Heart left ventricle (tissue), 16 donors: ENCODE measurements around the gene TACC2. TPM values are rescaled to one million over a fixed set of nuclear protein-coding genes. Genes with fewer than 3 reads are reported as not detected.

Experiments
- ATAC-seq, 4 donors: fragments of 200-7000 bp; cut with Tn5 transposase; one replicate each; pipeline ENCODE4 v1.9.1; 2020 to 2022; ENCODE audit warnings: moderate library complexity in 4 of 4, mild to moderate bottlenecking in 3 of 4, moderate number of reproducible peaks in 1 of 4
- DNase-seq, 5 donors: peaks; one replicate each; pipeline ENCODE4 v3.0.0-alpha.2; 2020
- H3K27ac ChIP-seq, 12 donors: fragments of 200-600 bp; sonication (generic) in 4 of 12; one replicate each; pipeline versions ENCODE4 v1.5.0 to v1.8.0; 2016 to 2022; ENCODE audit warnings: mild to moderate bottlenecking in 2 of 12
- H3K27me3 ChIP-seq, 9 donors: fragments of 200-600 bp; sonication (generic) in 2 of 9; one replicate each; pipeline versions ENCODE4 v1.5.1 to v1.8.0; 2016 to 2022; ENCODE audit warnings: mild to moderate bottlenecking in 3 of 9
- H3K36me3 ChIP-seq, 9 donors: fragments of 200-600 bp; sonication (generic) in 2 of 9; one replicate each; pipeline versions ENCODE4 v1.5.0 to v1.8.0; 2018 to 2022; ENCODE audit warnings: mild to moderate bottlenecking in 2 of 9
- H3K4me1 ChIP-seq, 12 donors: fragments of 200-600 bp; sonication (generic) in 4 of 12; one replicate each; pipeline versions ENCODE4 v1.5.0 to v1.8.0; 2016 to 2022; ENCODE audit warnings: mild to moderate bottlenecking in 3 of 12
- H3K4me3 ChIP-seq, 12 donors: fragments of 200-600 bp; sonication (generic) in 4 of 12; one replicate each; pipeline versions ENCODE4 v1.5.0 to v1.8.0; 2017 to 2022; ENCODE audit warnings: mild to moderate bottlenecking in 9 of 12, moderate library complexity in 4 of 12
- H3K9me3 ChIP-seq, 12 donors: fragments of 200-600 bp; sonication (generic) in 4 of 12; one replicate each; pipeline versions ENCODE4 v1.5.0 to v1.8.0; 2016 to 2022; ENCODE audit warnings: mild to moderate bottlenecking in 1 of 12
- CTCF ChIP-seq, 12 donors: fragments of 200-600 bp; sonication (generic) in 4 of 12; IDR thresholded peaks; one replicate each; pipeline versions ENCODE4 v1.5.0 to v1.8.0; 2018 to 2022; ENCODE audit warnings: antibody characterized with exemption in 12 of 12, mild to moderate bottlenecking in 5 of 12
- POLR2A ChIP-seq, 2 donors: fragments of 450-650 bp; IDR thresholded peaks; one replicate each; pipeline ENCODE4 v1.6.1; 2017; ENCODE audit warnings: antibody characterized with exemption in 2 of 2, mild to moderate bottlenecking in 2 of 2, moderate library complexity in 2 of 2
- WGBS, 4 donors: extraction: QIAGEN DNeasy Blood & Tissue Kit in 2 of 4; methylation state at CpG; one replicate each; pipeline versions ENCODE4 v1.1.5 to v1.1.7; 2013 to 2018; 5-methylcytosine and 5-hydroxymethylcytosine counted together
- intact Hi-C, 10 donors: fragments of 100-400 bp; cut with DNase I; formaldehyde crosslinking; loops; one replicate each; pipeline versions ENCODE4 v1.11.1 to v1.14.2; 2022
- polyA plus RNA-seq, 2 donors: library from polyadenylated mRNA; stranded (reverse); fragments of 200-250 nt; gene quantifications; one replicate each; pipeline ENCODE4 v1.2.3, GENCODE V29; 2013
- total RNA-seq, 9 donors: library from RNA; depleted of rRNA in 2 of 9; stranded (reverse); fragments of >200 nt in 2 of 9; fragmentation: NEBNext Ultra II Directional in 3 of 9; extraction: Animal tissue kit (Norgen Biotek cat#: 25700) in 3 of 9; gene quantifications; one replicate each; pipeline versions ENCODE4 v1.1.0 to v1.2.4, GENCODE V29; 2016 to 2023
- donor health status: ischemic (EF 13 %, LVEDD 7.1; RV severe dilation, severe dysfunction).
- donor health status: healthy with polysubstance abuse.
- donor health status: DM: no; HTN: yes; CAD: no.
- donor health status: DM: no; HTN: no; CAD: no.
- donor health status: ischemic (EF 25% LVEDD 6.9; RV normal size, moderate dysfunction).
- donor health status: ischemic (EF 25% LVEDD 5.7; RV mildly dilated, moderate dysfunction).
- donor health status: healthy.
- donor health status: DM: yes; HTN: yes; CAD: no.
- donor health status: ischemic (EF 35%, LVEDD 5.7; RV mildly dilated, moderate dysfunction).
- donor health status: nonischemic (EF 11% LVEDD 7.7; RV severe dilation, severe dysfunction).
- donor health status: DM: yes; HTN: yes; CAD: no.
- donor health status: PGD.
- donor health status: ischemic (EF 29% LVEDD 5.4; RV normal size, mild dysfunction).
- donor health status: nonischemic (EF 23%, LVEDD 6.1; RV moderate dilation, normal function).

The TACC2 gene
- total and polyA plus RNA-seq, 11 donors, result 96.7 to 456 (median 294) TPM

DNA sequence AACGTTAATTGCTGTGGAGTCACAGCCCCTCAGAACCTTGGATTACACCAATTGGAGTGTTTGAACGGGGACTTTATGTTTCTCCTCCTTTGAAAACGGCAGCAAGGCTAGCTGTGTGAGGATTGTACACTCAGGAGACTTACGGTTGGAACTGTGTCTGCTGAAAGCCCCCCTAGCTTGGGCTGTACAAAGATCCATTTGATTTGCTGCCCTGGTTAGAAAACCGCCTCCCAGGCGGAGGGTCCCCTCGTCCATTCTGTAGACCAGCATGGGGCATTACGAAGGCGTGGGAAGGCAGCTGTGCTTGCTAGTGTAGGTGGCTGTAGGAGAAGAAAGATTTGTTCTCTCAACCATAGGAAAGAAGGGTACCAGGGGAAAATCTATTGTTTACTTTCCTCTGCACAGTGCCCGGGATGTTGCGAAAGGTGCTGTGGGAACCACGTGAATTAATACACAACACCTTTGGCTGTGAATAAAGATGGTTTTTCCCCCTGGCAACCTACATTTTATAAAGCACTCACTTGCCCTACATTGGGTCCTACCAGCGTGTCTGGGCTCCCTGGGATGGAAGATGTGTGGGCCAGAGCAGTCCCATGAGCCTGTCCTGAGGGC, 208.8 kb downstream of the TACC2 start:
- intact Hi-C loops, result loop anchor here in 1 of 10 donors (5.0 kb wide), 1 partner anchor 55 kb away; no protein-coding TSS in a partner anchor
- Histone ChIP-seq H3K36me3 (peaks cover 0 to 50% (median 34%) of the 10 kb centered on the region in 9 donors), H3K4me1 (peaks cover 0 to 49% (median 13%) of the 10 kb centered on the region in 12 donors), H3K27me3 (no peaks in the 10 kb centered on the region), H3K4me3 (no peak overlapping the region), H3K9me3 (no peaks in the 10 kb centered on the region), H3K27ac (peak overlapping the region in 1 of 12 donors; percentile 88)
- TF ChIP-seq CTCF (IDR thresholded peaks at IDR 0.05) (no peak), POLR2A (IDR thresholded peaks at IDR 0.05) (no peak)
- 86 to 91% (median 88%) methylated on average over 13 of the region's 13 CpGs for WGBS, 4 donors
- ATAC-seq, result no peak
- DNase-seq, result no peak

GRCh38 chr10:122198631-122199030, 209.7 kb downstream of the TACC2 start:
- ATAC-seq (peak; percentile 39 to 59 (median 52)), DNase-seq (no peak)
- intact Hi-C loops, result loop anchor here in 1 of 10 donors (5.0 kb wide), 1 partner anchor 56 kb away; no protein-coding TSS in a partner anchor
- peak overlapping the region in 11 of 12 donors; percentile 8 to 88 (median 60) for H3K27ac ChIP-seq
- peaks cover 0 to 50% (median 31%) of the 10 kb centered on the region in 9 donors for H3K36me3 ChIP-seq
- no peak overlapping the region for H3K4me3 ChIP-seq
- no peaks in the 10 kb centered on the region for H3K9me3 ChIP-seq
- 73 to 83% (median 80%) methylated on average over 9 to 12 of the region's 12 CpGs for WGBS, 4 donors
- no peak for TF ChIP-seq CTCF (IDR thresholded peaks at IDR 0.05)
- TF ChIP-seq POLR2A (IDR thresholded peaks at IDR 0.05), result no peak
- no peaks in the 10 kb centered on the region for H3K27me3 ChIP-seq
- H3K4me1 ChIP-seq, result peaks cover 0 to 42% (median 10%) of the 10 kb centered on the region in 12 donors

GRCh38 chr10:122199070-122199469, 210.1 kb downstream of the TACC2 start:
- ATAC-seq (peak; percentile 89 to 94 (median 92)), DNase-seq (peak; percentile 32 to 84 (median 72))
- TF ChIP-seq CTCF (IDR thresholded peaks at IDR 0.05) (no peak), POLR2A (IDR thresholded peaks at IDR 0.05) (no peak)
- H3K4me1 ChIP-seq, result peaks cover 0 to 38% (median 10%) of the 10 kb centered on the region in 12 donors
- peaks cover 0 to 50% (median 31%) of the 10 kb centered on the region in 9 donors for H3K36me3 ChIP-seq
- intact Hi-C loops, result loop anchor here in 1 of 10 donors (5.0 kb wide), 1 partner anchor 57 kb away; no protein-coding TSS in a partner anchor
- no peaks in the 10 kb centered on the region for H3K27me3 ChIP-seq
- no peaks in the 10 kb centered on the region for H3K9me3 ChIP-seq
- H3K4me3 ChIP-seq, result no peak overlapping the region
- 39 to 70% (median 58%) methylated on average over 9 of the region's 9 CpGs for WGBS, 4 donors
- peak overlapping the region; percentile 10 to 88 (median 57) for H3K27ac ChIP-seq

DNA sequence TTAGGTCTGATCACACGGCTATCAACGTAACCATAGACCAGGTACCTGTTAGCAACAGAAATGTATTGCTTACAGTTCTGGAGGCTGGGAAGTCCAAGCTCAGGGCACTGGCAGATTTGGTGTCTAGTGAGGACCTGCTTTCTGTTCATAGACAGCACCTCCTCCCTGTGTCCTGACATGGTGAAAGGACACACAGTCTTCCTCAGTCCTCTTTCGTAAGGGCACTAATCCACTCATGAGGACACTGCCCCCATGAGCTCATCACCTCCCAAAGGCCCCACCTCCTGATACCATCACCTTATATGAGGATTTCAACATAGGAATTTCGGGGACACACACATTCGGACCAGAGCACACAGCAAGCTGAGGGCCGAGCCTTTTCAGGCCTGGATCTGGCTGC, 210.7 kb downstream of the TACC2 start:
- H3K4me1 ChIP-seq, result peaks cover 0 to 43% (median 9%) of the 10 kb centered on the region in 12 donors
- H3K27me3 ChIP-seq, result no peaks in the 10 kb centered on the region
- peak overlapping the region in 10 of 12 donors; percentile 10 to 88 (median 61) for H3K27ac ChIP-seq
- WGBS, 4 donors, result 84 to 91% (median 90%) methylated on average over 6 of the region's 6 CpGs
- H3K9me3 ChIP-seq, result no peaks in the 10 kb centered on the region
- ATAC-seq (peak; percentile 21 to 73 (median 42)), DNase-seq (no peak)
- no peak for TF ChIP-seq POLR2A (IDR thresholded peaks at IDR 0.05)
- TF ChIP-seq CTCF (IDR thresholded peaks at IDR 0.05), result no peak
- peaks cover 0 to 50% (median 31%) of the 10 kb centered on the region in 9 donors for H3K36me3 ChIP-seq
- no peak overlapping the region for H3K4me3 ChIP-seq
- intact Hi-C loops, result loop anchor here in 1 of 10 donors (5.0 kb wide), 1 partner anchor 57 kb away; no protein-coding TSS in a partner anchor
